ENCODE results near the gene INPP5B.

DNA sequence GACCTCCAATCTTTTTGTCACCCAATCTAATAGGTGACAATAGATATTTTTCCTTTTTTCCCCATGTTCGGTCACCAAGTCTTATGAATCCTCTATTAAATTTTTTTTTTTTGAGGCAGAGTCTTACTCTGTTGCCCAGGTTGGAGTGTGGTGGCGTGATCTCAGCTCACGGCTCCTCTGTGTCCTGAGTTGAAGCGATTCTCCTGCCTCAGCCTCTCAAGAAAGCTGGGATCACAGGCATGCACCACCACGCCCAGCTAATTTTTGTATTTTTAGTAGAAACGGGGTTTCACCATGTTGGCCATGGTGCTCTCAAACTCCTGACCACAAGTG lies 45.0 kb downstream of the INPP5B start:
- TF ChIP-seq POLR2AphosphoS5 (IDR thresholded peaks at IDR 0.05) (no peak), POLR2A (IDR thresholded peaks at IDR 0.05) (no peak), EP300 (IDR thresholded peaks at IDR 0.05) (no peak)
- TF ChIP-seq, protein P1, sequence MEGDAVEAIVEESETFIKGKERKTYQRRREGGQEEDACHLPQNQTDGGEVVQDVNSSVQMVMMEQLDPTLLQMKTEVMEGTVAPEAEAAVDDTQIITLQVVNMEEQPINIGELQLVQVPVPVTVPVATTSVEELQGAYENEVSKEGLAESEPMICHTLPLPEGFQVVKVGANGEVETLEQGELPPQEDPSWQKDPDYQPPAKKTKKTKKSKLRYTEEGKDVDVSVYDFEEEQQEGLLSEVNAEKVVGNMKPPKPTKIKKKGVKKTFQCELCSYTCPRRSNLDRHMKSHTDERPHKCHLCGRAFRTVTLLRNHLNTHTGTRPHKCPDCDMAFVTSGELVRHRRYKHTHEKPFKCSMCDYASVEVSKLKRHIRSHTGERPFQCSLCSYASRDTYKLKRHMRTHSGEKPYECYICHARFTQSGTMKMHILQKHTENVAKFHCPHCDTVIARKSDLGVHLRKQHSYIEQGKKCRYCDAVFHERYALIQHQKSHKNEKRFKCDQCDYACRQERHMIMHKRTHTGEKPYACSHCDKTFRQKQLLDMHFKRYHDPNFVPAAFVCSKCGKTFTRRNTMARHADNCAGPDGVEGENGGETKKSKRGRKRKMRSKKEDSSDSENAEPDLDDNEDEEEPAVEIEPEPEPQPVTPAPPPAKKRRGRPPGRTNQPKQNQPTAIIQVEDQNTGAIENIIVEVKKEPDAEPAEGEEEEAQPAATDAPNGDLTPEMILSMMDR (IDR thresholded peaks at IDR 0.05): no peak

All from gastroesophageal sphincter (tissue), 3 donors.